Neural progenitor cell (in vitro differentiated cells): ENCODE measurements around the gene DRAXIN. TPM values are rescaled to one million over a fixed set of nuclear protein-coding genes. Genes with fewer than 3 reads are reported as not detected.

Experiments used
- DNase-seq: peaks from one replicate; pipeline ENCODE4 v3.0.0-alpha.2; 2016; ENCODE audit warnings: low spot score
- H2AFZ ChIP-seq: fragments of 200-600 bp; sonication (generic); replicated peaks from 2 replicates; pipeline ENCODE4 v1.6.1; 2016; ENCODE audit warnings: antibody characterized with exemption
- H3F3A ChIP-seq: fragments of 200-600 bp; sonication (generic); 2 replicates; pipeline ENCODE4 v1.6.1; 2016; ENCODE audit warnings: antibody characterized with exemption, low read depth
- H3K27ac ChIP-seq: fragments of 200-600 bp; sonication (generic); 2 replicates; pipeline ENCODE4 v1.5.1; 2016; ENCODE audit warnings: mild to moderate bottlenecking
- H3K27me3 ChIP-seq: fragments of 200-600 bp; sonication (generic); 2 replicates; pipeline ENCODE4 v1.6.1; 2016; ENCODE audit warnings: mild to moderate bottlenecking, moderate library complexity
- H3K36me3 ChIP-seq: fragments of 200-600 bp; sonication (generic); 2 replicates; pipeline ENCODE4 v1.5.1; 2016
- H3K4me1 ChIP-seq: fragments of 200-600 bp; sonication (generic); 2 replicates; pipeline ENCODE4 v1.6.1; 2016; ENCODE audit warnings: mixed run types
- H3K4me2 ChIP-seq: fragments of 200-600 bp; sonication (generic); 2 replicates; pipeline ENCODE4 v1.6.1; 2016
- H3K4me3 ChIP-seq: fragments of 200-600 bp; sonication (generic); 2 replicates; pipeline ENCODE4 v1.5.1; 2016
- H3K79me2 ChIP-seq: fragments of 200-600 bp; sonication (generic); 2 replicates; pipeline ENCODE4 v1.6.1; 2016; ENCODE audit warnings: low read depth
- H3K9ac ChIP-seq: fragments of 200-600 bp; sonication (generic); 2 replicates; pipeline ENCODE4 v1.6.1; 2016
- H3K9me3 ChIP-seq: fragments of 200-600 bp; sonication (generic); 2 replicates; pipeline ENCODE4 v1.5.1; 2016; ENCODE audit warnings: low read depth
- H4K20me1 ChIP-seq: fragments of 200-600 bp; sonication (generic); 2 replicates; pipeline ENCODE4 v1.6.1; 2016; ENCODE audit warnings: low read depth
- H3K27ac Mint-ChIP-seq: 3 replicates; pipeline ENCODE4 v1.8.0; 2021; ENCODE audit warnings: mixed read lengths
- H3K27me3 Mint-ChIP-seq: 2 replicates; pipeline ENCODE4 v1.8.0; 2022; ENCODE audit warnings: low read depth, mild to moderate bottlenecking, inconsistent platforms, moderate library complexity, mixed read lengths; ENCODE audit not compliant: insufficient read depth
- H3K36me3 Mint-ChIP-seq: 3 replicates; pipeline ENCODE4 v1.8.0; 2021; ENCODE audit warnings: mixed read lengths
- H3K4me1 Mint-ChIP-seq: 3 replicates; pipeline ENCODE4 v1.8.0; 2021; ENCODE audit warnings: mixed read lengths
- H3K4me3 Mint-ChIP-seq: 3 replicates; pipeline ENCODE4 v1.8.0; 2021; ENCODE audit warnings: mild to moderate bottlenecking, moderate library complexity, mixed read lengths
- H3K9me3 Mint-ChIP-seq: 3 replicates; pipeline ENCODE4 v1.8.0; 2020; ENCODE audit warnings: mixed read lengths
- CTCF ChIP-seq: fragments of 200-600 bp; sonication (generic); IDR thresholded peaks from 2 replicates; pipeline ENCODE4 v1.5.1; 2017; ENCODE audit warnings: antibody characterized with exemption, mild to moderate bottlenecking
- EZH2 ChIP-seq: fragments of 200-600 bp; sonication (generic); IDR thresholded peaks from 2 replicates; pipeline ENCODE4 v1.6.1; 2017; ENCODE audit warnings: antibody characterized with exemption, mild to moderate bottlenecking, moderate library complexity
- EZH2phosphoT487 ChIP-seq: fragments of 200-600 bp; sonication (generic); IDR thresholded peaks from 2 replicates; pipeline ENCODE4 v1.6.1; 2017; ENCODE audit warnings: antibody characterized with exemption
- total RNA-seq: library from RNA; depleted of rRNA; stranded (reverse); fragments of >200 nt; gene quantifications from 2 replicates; pipeline ENCODE4 v1.2.3, GENCODE V29; 2015; ENCODE audit warnings: low replicate concordance

The DRAXIN gene
- total RNA-seq, 1 donor from 2014 or later: 27.1 TPM

- no peaks in the 10 kb centered on the region for H3K9me3 ChIP-seq
- H2AFZ ChIP-seq: no peak overlapping the region
- H3K36me3 Mint-ChIP-seq: peaks cover 9% of the 10 kb centered on the region
- H3K4me1 Mint-ChIP-seq: peaks cover 18% of the 10 kb centered on the region
- H3K4me3 Mint-ChIP-seq: no peak overlapping the region
- TF ChIP-seq EZH2phosphoT487 (no peak), CTCF (no peak), EZH2 (no peak)
- no peak overlapping the region for H3K4me2 ChIP-seq
- H3K27me3 ChIP-seq: no peaks in the 10 kb centered on the region
- peaks cover 10% of the 10 kb centered on the region for H4K20me1 ChIP-seq
- peaks cover 4% of the 10 kb centered on the region for H3K4me1 ChIP-seq
- peaks cover under 1% of the 10 kb centered on the region for H3F3A ChIP-seq
- no peaks in the 10 kb centered on the region for H3K36me3 ChIP-seq
- DNase-seq: no peak
- no peak overlapping the region for H3K27ac Mint-ChIP-seq
- no peak overlapping the region for H3K27ac ChIP-seq
- H3K4me3 ChIP-seq: no peak overlapping the region
- H3K9me3 Mint-ChIP-seq: no peaks in the 10 kb centered on the region
- no peak overlapping the region for H3K9ac ChIP-seq
- no peaks in the 10 kb centered on the region for H3K79me2 ChIP-seq
- peaks cover 3% of the 10 kb centered on the region for H3K27me3 Mint-ChIP-seq
Measured at GRCh38 chr1:11712285-11712684, 20.8 kb downstream of the DRAXIN start.

GRCh38 chr1:11713095-11713494 lies 21.6 kb downstream of the DRAXIN start:
- Histone ChIP-seq H2AFZ (no peak overlapping the region), H3K9me3 (no peaks in the 10 kb centered on the region), H3K9ac (no peak overlapping the region), H3F3A (no peaks in the 10 kb centered on the region), H3K4me2 (no peak overlapping the region), H3K27ac (no peak overlapping the region), H3K4me1 (no peaks in the 10 kb centered on the region), H3K27me3 (no peaks in the 10 kb centered on the region), H4K20me1 (peaks cover 3% of the 10 kb centered on the region), H3K36me3 (no peaks in the 10 kb centered on the region), H3K79me2 (no peaks in the 10 kb centered on the region), H3K4me3 (no peak overlapping the region)
- Mint-ChIP-seq H3K27ac (no peak overlapping the region), H3K36me3 (peaks cover 9% of the 10 kb centered on the region), H3K9me3 (no peaks in the 10 kb centered on the region), H3K4me3 (no peak overlapping the region), H3K4me1 (peaks cover 14% of the 10 kb centered on the region), H3K27me3 (peaks cover 3% of the 10 kb centered on the region)
- DNase-seq: no peak
- TF ChIP-seq CTCF (no peak), EZH2phosphoT487 (no peak), EZH2 (no peak)

GRCh38 chr1:11714831-11715575 lies 23.5 kb downstream of the DRAXIN start:
- no peak overlapping the region for H3K4me3 ChIP-seq
- H3K27ac ChIP-seq: no peak overlapping the region
- TF ChIP-seq EZH2: no peak
- TF ChIP-seq EZH2phosphoT487: no peak
- TF ChIP-seq CTCF: no peak
- no peaks in the 10 kb centered on the region for H3K9me3 ChIP-seq
- peaks cover 12% of the 10 kb centered on the region for H4K20me1 ChIP-seq
- DNase-seq: no peak
- Mint-ChIP-seq H3K27ac (no peak overlapping the region), H3K4me3 (no peak overlapping the region), H3K36me3 (peaks cover 5% of the 10 kb centered on the region), H3K4me1 (peaks cover 15% of the 10 kb centered on the region), H3K27me3 (no peaks in the 10 kb centered on the region), H3K9me3 (no peaks in the 10 kb centered on the region)
- H3K27me3 ChIP-seq: no peaks in the 10 kb centered on the region
- H3K9ac ChIP-seq: no peak overlapping the region
- peaks cover 17% of the 10 kb centered on the region for H3F3A ChIP-seq
- H3K79me2 ChIP-seq: no peaks in the 10 kb centered on the region
- no peaks in the 10 kb centered on the region for H3K4me1 ChIP-seq
- H3K4me2 ChIP-seq: no peak overlapping the region
- H3K36me3 ChIP-seq: no peaks in the 10 kb centered on the region
- no peak overlapping the region for H2AFZ ChIP-seq
